Measurements from ENCODE around the gene LBHD1.
A peak's percentile ranks its signal among the peaks of the same experiment; 100 is the strongest.
"Not testable (repeated sequence)": the region's sequence is repeated elsewhere in the genome, so short reads cannot be mapped to it uniquely, and the experiment has no call there.

Gene LBHD1

GRCh38 chr11:62671608-62672389, at the start of gene LBHD1, which contains the start of gene UQCC3:
LBHD1 (minus strand) TSS chr11:62672267; CDS start chr11:62670031, 2,236 bp downstream.
UQCC3 (plus strand) TSS chr11:62671673; CDS start chr11:62671746, 73 bp downstream.
- DNase-seq, result peak; percentile 85

DNA sequence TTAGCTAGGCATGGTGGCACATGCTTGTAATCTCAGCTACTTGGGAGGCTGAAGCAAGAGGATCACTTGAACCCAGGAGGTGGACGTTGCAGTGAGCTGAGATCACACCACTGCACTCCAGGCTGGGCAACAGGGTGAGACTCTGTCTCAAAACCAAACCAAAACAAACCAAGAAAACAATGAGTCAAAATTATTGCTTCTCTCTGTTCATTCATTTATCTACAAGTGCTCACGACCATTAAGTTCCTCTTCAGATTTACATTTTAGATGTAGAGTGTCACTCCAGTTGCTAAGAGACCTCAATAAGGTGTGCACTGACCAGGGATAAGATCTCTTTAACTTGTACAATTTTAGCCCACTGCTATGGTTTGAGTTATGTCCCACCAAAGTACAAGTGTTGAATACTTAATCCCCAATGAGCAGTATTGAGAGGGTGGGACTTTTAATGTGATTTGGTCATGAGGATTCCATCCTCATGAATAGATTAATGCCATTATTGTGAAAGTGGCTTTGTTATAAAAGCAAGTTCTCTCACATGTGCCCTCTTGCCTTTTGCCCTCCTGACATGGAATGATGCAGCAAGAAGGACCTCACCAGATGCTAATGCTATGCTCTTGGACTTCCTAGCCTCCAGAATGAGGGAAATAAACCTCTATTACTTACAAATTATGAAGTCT, 47.4 kb upstream of the LBHD1 start:
- DNase-seq, result no peak

GRCh38 chr11:62716816-62717215, 44.7 kb upstream of the LBHD1 start:
- DNase-seq, result no peak

- no peak for DNase-seq
Measured at GRCh38 chr11:62716206-62716605, 44.1 kb upstream of the LBHD1 start.

DNA sequence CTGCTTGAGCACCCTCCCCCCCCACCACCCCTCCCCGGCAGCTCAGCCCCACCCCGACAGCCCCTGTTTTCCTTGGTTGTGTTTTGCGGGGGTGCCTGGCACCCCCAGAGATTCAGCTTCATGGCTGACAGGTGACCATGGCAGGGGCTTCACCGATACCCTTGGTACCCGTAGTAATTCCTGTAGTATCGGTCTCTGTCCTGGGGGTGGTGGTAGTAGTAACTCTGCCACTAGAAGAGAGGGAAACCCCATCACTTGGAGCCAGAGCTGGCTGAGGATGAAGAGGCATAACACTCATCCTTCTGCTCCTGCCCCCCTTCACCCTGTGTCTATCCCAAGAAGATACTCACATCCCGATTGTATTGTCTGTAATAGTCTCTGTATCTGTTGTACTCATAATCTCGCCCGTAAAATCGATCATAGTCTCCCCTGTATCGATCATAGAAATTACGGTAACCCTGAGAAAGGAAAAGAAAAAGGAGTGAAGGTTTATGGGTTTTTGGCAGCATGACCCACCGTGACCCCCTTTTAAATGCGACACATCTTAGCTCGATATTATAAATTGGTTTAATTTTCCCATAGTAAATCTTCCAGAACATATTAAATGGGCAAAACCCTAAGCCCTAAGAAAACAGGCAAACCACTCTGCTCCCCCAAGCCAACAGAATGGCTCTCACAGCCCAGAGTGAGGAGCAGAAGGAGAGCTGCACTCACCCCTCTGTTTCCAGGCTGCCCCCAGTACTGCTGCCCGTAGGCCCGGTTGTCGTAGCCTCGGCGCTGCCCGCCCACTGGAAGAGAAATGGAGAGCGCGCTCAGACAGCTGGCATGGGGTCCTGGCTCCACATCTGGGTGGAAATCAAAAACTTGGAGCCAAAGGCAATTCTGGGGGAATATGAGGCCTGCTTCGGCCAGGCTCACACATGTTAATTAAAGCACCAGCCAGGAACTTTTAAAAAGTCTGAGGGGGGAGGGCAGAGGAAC, 43.4 kb upstream of the LBHD1 start:
- no peak for DNase-seq

GRCh38 chr11:62713343-62713742, 41.3 kb upstream of the LBHD1 start:
- no peak for DNase-seq

DNA sequence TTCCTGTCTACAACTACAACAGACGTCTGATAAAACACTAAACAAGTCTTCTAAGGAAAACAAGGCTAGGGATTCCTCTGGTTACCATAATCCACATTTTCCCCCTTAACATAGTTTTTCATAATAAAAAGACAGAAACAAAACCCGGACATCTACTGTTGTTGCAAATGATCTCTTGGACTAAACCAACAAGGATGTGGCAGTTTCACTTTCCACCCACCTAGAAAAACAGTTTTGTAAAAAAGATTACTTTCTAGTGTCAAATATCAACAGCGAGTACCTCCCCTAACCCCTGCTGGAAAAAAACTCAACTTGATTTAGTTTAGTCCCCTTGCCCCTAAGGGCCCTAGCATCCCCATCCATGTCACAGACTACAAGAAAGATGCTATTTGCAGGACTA, 40.8 kb upstream of the LBHD1 start:
- DNase-seq, result no peak

DNA sequence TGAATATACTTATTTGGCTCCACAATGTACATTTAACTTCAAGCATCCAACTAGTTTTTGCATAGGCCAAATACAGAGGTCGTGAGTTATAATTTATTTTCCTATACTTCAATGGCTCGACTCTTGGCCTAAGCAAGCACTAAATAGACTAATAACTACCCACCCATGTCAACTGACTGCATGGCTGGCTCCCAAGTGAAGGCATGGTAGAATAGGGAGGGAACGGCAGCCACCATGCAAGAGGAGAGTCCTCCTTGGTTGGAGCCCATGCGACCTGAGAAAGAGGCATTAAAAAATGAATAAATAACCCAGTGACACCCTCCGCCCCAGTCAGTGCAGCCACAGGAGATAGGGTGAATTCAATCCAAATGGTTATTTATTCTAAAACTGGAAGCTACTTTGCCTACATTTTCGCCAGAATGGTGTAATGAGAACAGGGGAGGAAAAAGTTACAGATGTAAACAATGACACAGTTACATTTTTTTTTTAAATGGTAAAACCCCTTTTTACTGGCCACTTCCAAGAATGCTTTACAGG, 40.3 kb upstream of the LBHD1 start:
- DNase-seq, result no peak

- DNase-seq, result peak; percentile 60
Measured at GRCh38 chr11:62710001-62710345, 37.9 kb upstream of the LBHD1 start.

- DNase-seq, result peak; percentile 98
Measured at GRCh38 chr11:62709247-62710000, 37.4 kb upstream of the LBHD1 start.

- DNase-seq, result no peak
Measured at GRCh38 chr11:62708793-62709192, 36.7 kb upstream of the LBHD1 start.

- DNase-seq, result no peak
Measured at GRCh38 chr11:62708392-62708791, 36.3 kb upstream of the LBHD1 start.

DNA sequence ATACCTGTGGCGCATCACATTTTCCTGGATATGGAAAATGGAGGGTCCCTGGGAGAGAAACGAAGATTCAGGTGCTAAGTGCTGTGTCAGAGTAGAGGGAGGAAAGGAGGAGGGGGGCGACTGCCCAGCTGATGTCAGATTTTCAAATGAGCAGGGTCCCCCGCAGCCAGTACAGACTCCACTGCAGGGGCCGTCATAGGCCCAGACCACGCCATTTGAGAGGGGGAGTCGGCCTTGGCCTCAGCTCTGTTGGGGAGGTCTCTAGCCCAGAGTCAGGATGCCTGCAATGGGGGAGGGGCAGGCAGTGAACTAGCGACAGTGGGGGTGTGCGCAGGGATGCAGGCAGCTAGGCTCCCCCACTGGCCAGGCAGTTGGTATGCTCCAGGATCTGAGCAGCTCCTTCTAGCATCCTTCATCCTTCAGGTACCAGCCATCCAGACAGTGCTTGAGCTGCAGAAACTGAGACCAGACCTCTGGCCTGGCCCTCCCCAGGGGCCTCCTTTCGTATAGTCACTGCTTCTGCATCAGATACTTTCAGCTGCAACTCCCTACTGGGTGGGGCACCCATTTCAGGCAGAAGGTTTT, 35.3 kb upstream of the LBHD1 start, which contains the start of the genes BSCL2 and GNG3:
Gene BSCL2, minus strand, starts transcription at position 148 of the 585 bp plus-strand sequence. CDS start 229 bp downstream, outside the sequence.
Gene GNG3, plus strand, starts transcription at position 400 of the 585 bp plus-strand sequence. CDS start 620 bp downstream, outside the sequence.
- DNase-seq, result no peak

DNA sequence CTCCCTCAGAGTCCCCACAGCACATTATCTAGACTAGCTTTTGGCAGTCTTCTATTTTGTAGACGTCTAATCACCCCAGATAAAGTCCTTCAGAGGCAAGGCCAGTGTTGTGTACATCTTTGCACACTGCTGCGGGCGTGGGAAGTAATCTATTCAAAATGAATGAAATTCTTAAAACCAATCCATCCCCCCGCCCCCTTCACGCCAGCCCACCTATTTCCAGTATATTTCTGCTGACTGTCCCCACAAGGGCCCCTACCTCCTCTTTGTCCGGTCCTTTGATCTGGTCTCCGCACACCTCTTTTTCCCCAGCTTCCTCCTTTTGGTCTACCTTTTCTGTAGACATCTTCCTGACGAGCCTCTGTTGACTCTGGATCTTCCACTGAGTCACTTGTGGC, 34.8 kb upstream of the LBHD1 start:
- DNase-seq, result no peak

DNA sequence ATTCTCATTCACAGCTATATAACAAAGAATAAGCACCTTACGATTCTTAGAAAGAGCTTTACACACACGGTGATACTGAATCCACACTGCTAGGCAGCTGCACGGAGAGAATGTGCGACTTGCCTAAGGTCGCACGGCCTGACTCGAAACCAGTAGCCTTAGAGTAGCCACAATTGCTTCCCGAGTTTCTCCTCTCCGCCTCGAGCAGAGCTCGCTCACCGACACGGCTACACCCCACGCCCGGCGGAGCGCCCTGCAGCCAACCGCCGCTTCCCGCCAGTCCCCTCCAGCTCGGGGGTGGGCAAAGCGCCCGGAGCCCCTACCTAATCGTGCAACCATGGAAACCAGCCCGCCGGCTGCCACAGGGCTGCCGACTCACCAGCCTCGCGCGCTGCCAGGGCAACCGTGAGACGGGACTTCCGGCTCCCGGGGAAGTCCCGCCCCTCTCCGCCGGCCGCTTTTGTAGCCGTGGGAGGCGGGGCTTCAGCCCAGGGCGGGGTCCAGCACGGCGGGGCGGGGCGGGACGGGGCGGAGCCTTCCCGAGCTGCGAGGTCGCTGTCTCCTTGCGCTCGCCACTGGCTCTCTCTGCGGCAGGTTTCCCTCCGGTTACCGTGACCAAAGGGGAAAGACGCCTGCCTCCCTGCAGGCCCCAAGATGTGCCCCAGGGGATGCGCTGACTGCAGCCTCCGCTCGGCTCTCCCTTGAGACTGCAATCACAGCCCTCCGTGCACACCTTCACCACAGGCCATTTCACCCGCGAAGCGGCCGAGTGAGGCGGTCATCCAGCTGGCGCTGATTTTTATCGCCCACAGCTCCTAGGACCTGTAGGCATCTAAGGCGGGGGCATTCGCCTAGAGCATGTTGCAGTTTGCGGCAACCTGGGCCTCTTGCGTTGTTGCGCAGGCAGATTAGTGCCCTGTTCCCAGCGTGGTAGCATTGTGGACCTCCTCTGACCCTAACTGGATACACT, 34.1 kb upstream of the LBHD1 start:
- peak; percentile 95 for DNase-seq

GRCh38 chr11:62705413-62705812, 33.3 kb upstream of the LBHD1 start:
- no peak for DNase-seq

DNA sequence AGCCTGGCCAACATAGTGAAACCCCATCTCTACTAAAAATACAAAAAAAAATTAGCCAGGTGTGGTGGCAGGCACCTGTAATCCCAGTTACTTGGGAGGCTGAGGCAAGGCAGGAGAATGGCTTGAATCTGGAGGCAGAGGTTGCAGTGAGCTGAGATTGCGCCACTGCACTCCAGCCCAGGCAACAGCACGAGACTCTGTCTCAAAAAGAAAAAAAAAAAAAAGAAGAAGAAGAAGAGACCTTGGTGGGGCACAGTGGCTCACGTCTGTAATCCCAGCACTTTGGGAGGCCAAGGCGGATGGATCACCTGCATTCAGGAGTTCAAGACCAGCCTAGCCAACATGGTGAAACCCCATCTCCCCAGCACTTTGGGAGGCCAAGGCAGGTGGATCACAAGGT, 31.9 kb upstream of the LBHD1 start:
- DNase-seq, result not testable (repeated sequence)

GRCh38 chr11:62702246-62702645, 30.2 kb upstream of the LBHD1 start:
- DNase-seq, result no peak

DNA sequence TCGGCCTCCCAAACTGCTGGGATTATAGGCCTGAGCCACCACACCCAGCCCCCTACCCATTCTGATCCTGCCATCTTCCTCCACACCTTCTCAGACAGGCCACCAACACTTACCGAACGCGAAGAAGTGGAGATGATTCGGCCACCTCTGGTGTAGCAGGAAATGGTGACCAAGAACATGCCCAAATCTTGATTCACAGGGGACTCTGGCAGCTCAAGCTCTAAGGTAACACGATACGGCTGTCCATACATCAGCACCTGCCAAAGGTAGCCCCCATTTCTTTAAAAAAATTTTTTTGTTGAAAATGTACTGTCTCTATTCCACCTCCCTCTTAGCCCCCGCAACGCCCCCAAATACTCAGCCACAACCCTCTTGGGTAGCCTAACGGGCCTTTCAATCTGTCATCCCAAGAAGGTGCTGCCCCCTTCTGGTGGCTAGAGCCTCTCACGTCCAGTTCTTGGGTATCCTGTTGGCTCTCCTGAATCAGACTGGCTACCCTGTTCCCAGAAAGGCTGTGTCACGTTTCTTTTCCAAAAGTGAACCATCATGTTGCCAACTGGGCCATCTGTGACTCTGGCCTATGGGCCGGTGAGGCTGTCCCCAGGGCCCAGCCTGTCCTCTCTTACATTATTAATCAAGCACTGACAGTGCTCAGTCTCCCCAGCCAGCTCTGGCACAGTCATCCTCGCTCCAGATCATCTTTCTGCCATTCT, 22.5 kb upstream of the LBHD1 start:
- DNase-seq, result peak; percentile 77

All from EL (cell line).